ENCODE results near the gene TCF7. TPM values are rescaled to one million over a fixed set of nuclear protein-coding genes. Genes with fewer than 3 reads are reported as not detected.

The TCF7 gene
- total and polyA plus RNA-seq, 2 of the 13 experiments (the other 11 are each of a cell fraction or from before 2014, with no cell fraction given): 6.3 to 6.8 TPM

DNA sequence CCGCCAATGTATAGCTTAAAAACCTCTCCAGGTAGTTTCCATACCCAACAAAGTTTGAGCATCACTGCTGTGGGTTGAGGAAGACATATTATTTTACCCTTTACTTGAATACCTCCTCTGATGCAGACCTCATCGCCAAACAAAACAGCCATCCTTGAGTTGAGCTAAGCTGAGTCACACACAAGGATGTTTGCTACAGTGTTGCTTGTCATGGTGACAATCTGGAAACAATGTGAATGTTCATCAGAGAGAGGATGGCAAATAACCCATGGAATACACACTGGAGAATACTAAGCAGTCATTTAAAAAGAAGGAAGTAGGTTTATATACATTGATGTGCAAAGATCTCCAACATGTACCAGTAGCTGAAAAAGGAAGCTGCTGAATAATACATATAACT lies 41.1 kb upstream of the TCF7 start:
- ChIA-PET POLR2A (interaction anchor here (1.4 to 4.2 kb wide), 3 partner anchors 11 to 25 kb away, joined by 3 to 39 read pairs (median 11); no protein-coding TSS in a partner anchor), CTCF (ENCODE audit: low intra/inter-chr PET ratio, low total read pairs) (no interaction called here)
- Histone ChIP-seq H3K9me3 (ENCODE audit: low read length) (no peaks in the 10 kb centered on the region), H4K20me1 (ENCODE audit: insufficient read depth, low read length) (no peaks in the 10 kb centered on the region), H3K36me3 (replicated peaks in 1 of 2; ENCODE audit: control insufficient read depth in 1 of 2, insufficient read depth in 2 of 2, low read length in 2 of 2) (no peaks in the 10 kb centered on the region), H3K4me1 (ENCODE audit: insufficient read depth, low read length) (peaks cover 57% of the 10 kb centered on the region), H3K27me3 (ENCODE audit: control insufficient read depth in 1 of 2, insufficient read depth in 2 of 2, low read length in 2 of 2) (no peaks in the 10 kb centered on the region), H2AFZ (ENCODE audit: low read length) (no peak overlapping the region), H3K4me3 (replicated peaks in 1 of 3; ENCODE audit: insufficient read depth in 1 of 3, low read depth in 2 of 3, low read length in 3 of 3) (no peak overlapping the region), H3K9ac (ENCODE audit: insufficient read depth, low read depth, low read length) (no peak overlapping the region), H3K27ac (ENCODE audit: extremely low read length, insufficient read depth, low read length) (no peak overlapping the region), H3K4me2 (ENCODE audit: low read depth, low read length) (no peak overlapping the region), H3K79me2 (ENCODE audit: insufficient read depth, low read length) (no peaks in the 10 kb centered on the region)
- intact Hi-C loops (cut with micrococcal nuclease; ENCODE audit: unreplicated experiment): loop anchor here (5.0 kb wide), 1 partner anchor 36 kb away; no protein-coding TSS in a partner anchor
- no TSS peak for BruUV-seq (replicated peaks)
- FAIRE-seq (no peak), DNase-seq (ENCODE audit: low spot score) (no peak), ATAC-seq (no peak)
- in situ Hi-C loops (cut with HindIII; ENCODE audit: extremely low pct_ligation_motif_present, low pct_unique_long_range_greater_than_20kb): no loop called here
- TF ChIP-seq ZNF766 (CRISPR knock-in tag; IDR thresholded peaks at IDR 0.05; ENCODE audit: borderline replicate concordance) (no peak), SIN3B (IDR thresholded peaks at IDR 0.05; ENCODE audit: low read length) (no peak), ZFAT (CRISPR knock-in tag; conservative IDR thresholded peaks at IDR 0.05) (no peak), ZNF160 (CRISPR knock-in tag; IDR thresholded peaks at IDR 0.05) (no peak), TARDBP (CRISPR knock-in tag; IDR thresholded peaks at IDR 0.05) (no peak), ZNF670 (CRISPR knock-in tag; IDR thresholded peaks at IDR 0.05; ENCODE audit: borderline replicate concordance) (no peak), TBX3 (IDR thresholded peaks at IDR 0.05; ENCODE audit: borderline replicate concordance) (no peak), ZNF790 (CRISPR knock-in tag; IDR thresholded peaks at IDR 0.05; ENCODE audit: borderline replicate concordance) (no peak), FOXA1 (IDR thresholded peaks at IDR 0.05) (no peak), FOXA1 (CRISPR knock-in tag; IDR thresholded peaks at IDR 0.05) (no peak), ZSCAN31 (CRISPR knock-in tag; IDR thresholded peaks at IDR 0.05; ENCODE audit: low read depth) (no peak), PRPF4 (IDR thresholded peaks at IDR 0.05; ENCODE audit: low read depth, low read length, poor library complexity, severe bottlenecking) (no peak), ZFP37 (CRISPR knock-in tag; IDR thresholded peaks at IDR 0.05; ENCODE audit: borderline replicate concordance) (no peak), NONO (IDR thresholded peaks at IDR 0.05) (no peak), NONO (CRISPR knock-in tag; conservative IDR thresholded peaks at IDR 0.05) (no peak)
- TF ChIP-seq, protein P1, sequence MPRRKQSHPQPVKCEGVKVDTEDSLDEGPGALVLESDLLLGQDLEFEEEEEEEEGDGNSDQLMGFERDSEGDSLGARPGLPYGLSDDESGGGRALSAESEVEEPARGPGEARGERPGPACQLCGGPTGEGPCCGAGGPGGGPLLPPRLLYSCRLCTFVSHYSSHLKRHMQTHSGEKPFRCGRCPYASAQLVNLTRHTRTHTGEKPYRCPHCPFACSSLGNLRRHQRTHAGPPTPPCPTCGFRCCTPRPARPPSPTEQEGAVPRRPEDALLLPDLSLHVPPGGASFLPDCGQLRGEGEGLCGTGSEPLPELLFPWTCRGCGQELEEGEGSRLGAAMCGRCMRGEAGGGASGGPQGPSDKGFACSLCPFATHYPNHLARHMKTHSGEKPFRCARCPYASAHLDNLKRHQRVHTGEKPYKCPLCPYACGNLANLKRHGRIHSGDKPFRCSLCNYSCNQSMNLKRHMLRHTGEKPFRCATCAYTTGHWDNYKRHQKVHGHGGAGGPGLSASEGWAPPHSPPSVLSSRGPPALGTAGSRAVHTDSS (CRISPR knock-in tag; conservative IDR thresholded peaks at IDR 0.05): no peak
- 78% methylated on average over 2 of the region's 2 CpGs for WGBS (ENCODE audit: low lambda C conversion rate)

Data from HepG2 (cell line).